ENCODE results near the gene DNAAF2. TPM values are rescaled to one million over a fixed set of nuclear protein-coding genes. Genes with fewer than 3 reads are reported as not detected.
"Not testable (repeated sequence)": the region's sequence is repeated elsewhere in the genome, so short reads cannot be mapped to it uniquely, and the experiment has no call there.

The DNAAF2 gene, protein sequence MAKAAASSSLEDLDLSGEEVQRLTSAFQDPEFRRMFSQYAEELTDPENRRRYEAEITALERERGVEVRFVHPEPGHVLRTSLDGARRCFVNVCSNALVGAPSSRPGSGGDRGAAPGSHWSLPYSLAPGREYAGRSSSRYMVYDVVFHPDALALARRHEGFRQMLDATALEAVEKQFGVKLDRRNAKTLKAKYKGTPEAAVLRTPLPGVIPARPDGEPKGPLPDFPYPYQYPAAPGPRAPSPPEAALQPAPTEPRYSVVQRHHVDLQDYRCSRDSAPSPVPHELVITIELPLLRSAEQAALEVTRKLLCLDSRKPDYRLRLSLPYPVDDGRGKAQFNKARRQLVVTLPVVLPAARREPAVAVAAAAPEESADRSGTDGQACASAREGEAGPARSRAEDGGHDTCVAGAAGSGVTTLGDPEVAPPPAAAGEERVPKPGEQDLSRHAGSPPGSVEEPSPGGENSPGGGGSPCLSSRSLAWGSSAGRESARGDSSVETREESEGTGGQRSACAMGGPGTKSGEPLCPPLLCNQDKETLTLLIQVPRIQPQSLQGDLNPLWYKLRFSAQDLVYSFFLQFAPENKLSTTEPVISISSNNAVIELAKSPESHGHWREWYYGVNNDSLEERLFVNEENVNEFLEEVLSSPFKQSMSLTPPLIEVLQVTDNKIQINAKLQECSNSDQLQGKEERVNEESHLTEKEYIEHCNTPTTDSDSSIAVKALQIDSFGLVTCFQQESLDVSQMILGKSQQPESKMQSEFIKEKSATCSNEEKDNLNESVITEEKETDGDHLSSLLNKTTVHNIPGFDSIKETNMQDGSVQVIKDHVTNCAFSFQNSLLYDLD
- total RNA-seq (1 to 10 TPM; 4.8 TPM), polyA plus RNA-seq (1 to 10 TPM; 3.9 to 4.5 TPM)
- long read RNA-seq, donor 1, transcript DNAAF2-201 (3 exons, 2,963 nt): major isoform, 21 of 45 reads
- long read RNA-seq, donor 1, transcript DNAAF2-202 (2 exons, 2,819 nt): minor isoform, 13 of 45 reads
- long read RNA-seq, donor 1, partial matches to known transcripts: 0 of 45 reads
- long read RNA-seq, donor 1, other reads (novel, unspliced or antisense): 11 of 45 reads
- long read RNA-seq, donor 2, transcript DNAAF2-201 (3 exons, 2,963 nt): major isoform, 5 of 8 reads
- long read RNA-seq, donor 2, partial matches to known transcripts: 0 of 8 reads
- long read RNA-seq, donor 2, other reads (novel, unspliced or antisense): 2 of 8 reads

DNA sequence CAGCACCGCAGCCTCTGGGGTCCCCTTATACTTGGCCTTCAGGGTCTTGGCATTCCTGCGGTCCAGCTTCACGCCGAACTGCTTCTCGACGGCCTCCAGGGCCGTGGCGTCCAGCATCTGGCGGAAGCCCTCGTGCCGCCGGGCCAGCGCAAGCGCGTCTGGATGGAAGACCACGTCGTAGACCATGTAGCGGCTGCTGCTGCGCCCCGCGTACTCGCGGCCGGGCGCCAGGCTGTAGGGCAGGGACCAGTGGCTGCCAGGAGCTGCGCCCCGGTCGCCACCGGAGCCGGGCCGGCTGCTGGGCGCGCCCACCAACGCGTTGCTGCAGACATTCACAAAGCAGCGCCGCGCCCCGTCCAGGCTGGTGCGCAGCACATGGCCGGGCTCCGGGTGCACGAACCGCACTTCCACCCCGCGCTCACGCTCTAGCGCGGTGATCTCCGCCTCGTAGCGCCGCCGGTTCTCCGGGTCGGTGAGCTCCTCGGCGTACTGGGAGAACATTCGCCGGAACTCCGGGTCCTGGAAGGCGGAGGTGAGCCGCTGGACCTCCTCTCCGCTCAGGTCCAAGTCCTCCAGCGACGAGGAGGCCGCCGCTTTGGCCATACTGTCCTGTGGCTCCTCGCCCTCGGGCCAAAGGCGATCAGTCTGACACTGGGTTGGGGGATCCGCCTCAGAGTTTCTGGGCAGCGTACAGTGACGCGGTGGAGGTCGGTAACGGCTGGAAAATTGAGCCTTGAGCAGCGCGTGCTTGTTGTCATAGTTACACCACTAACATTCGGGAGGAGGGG, at the start of gene DNAAF2:
Gene DNAAF2 (minus strand): TSS at position 698 of the 788 bp plus-strand sequence. CDS start 95 bp downstream, at position 603.
- Histone ChIP-seq H3K36me3 (ENCODE audit: control insufficient read depth in 1 of 2, insufficient read depth in 2 of 2, low read length in 1 of 2) (no peaks in the 10 kb centered on the region), H3K27me3 (ENCODE audit: control insufficient read depth in 1 of 2, insufficient read depth in 2 of 2, low read length in 1 of 2) (no peaks in the 10 kb centered on the region), H3K9me3 (ENCODE audit: control insufficient read depth, low read length) (no peaks in the 10 kb centered on the region), H3K4me1 (ENCODE audit: control insufficient read depth in 1 of 2, insufficient read depth in 2 of 2, low read length in 2 of 2) (peaks cover 0 to 5% of the 10 kb centered on the region in 2 donors), H3K4me3 (ENCODE audit: low read length in 2 of 2) (peak within 1 kb of the TSS; percentile 58 to 81), H3K27ac (ENCODE audit: low read depth in 1 of 2, low read length in 2 of 2) (peak within 1 kb of the TSS; percentile 8 to 64)
- intact Hi-C loops (cut with DNase I): loop anchor here (2.0 to 10.0 kb wide), 3 partner anchors 58 to 220 kb away; partner anchors contain the start of genes KLHDC1 (in 2 of the 2), NEMF (in 2 of the 2) and KLHDC2 (in 1 of the 2)
- WGBS, 2 donors: 0 to 1% methylated on average over 69 to 80 of the region's 80 CpGs
- ATAC-seq (ENCODE audit: low FRiP score) (peak; percentile 78), DNase-seq (peak; percentile 71 to 87)

DNA sequence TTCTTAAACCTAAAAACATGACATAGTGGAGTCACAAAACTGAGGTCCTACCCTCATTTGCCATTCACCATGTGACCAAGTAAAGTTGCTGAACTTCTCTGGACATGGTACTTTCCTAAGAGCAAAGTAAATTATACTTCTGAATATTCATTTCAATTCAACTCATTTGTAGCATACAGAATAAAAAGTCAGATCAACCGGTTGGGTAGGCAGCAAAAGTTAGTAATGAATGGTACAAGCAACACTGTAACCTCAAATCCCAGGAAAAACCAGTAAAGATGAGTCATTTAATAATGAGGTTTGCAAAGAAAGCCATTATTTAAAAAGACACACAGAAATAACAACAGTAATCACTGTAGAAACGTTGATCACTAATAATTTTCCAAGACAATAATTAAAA, 44.2 kb upstream of the DNAAF2 start:
- Histone ChIP-seq H3K27me3 (ENCODE audit: control insufficient read depth in 1 of 2, insufficient read depth in 2 of 2, low read length in 1 of 2) (no peaks in the 10 kb centered on the region), H3K27ac (ENCODE audit: low read depth in 1 of 2, low read length in 2 of 2) (no peak overlapping the region), H3K4me3 (ENCODE audit: low read length in 2 of 2) (no peak overlapping the region), H3K4me1 (ENCODE audit: control insufficient read depth in 1 of 2, insufficient read depth in 2 of 2, low read length in 2 of 2) (no peaks in the 10 kb centered on the region), H3K36me3 (ENCODE audit: control insufficient read depth in 1 of 2, insufficient read depth in 2 of 2, low read length in 1 of 2) (no peaks in the 10 kb centered on the region), H3K9me3 (ENCODE audit: control insufficient read depth, low read length) (no peaks in the 10 kb centered on the region)
- DNase-seq (no peak), ATAC-seq (ENCODE audit: low FRiP score) (no peak)
- intact Hi-C loops (cut with DNase I): no loop called here
- 69 to 73% methylated on average over 2 of the region's 2 CpGs for WGBS, 2 donors

DNA sequence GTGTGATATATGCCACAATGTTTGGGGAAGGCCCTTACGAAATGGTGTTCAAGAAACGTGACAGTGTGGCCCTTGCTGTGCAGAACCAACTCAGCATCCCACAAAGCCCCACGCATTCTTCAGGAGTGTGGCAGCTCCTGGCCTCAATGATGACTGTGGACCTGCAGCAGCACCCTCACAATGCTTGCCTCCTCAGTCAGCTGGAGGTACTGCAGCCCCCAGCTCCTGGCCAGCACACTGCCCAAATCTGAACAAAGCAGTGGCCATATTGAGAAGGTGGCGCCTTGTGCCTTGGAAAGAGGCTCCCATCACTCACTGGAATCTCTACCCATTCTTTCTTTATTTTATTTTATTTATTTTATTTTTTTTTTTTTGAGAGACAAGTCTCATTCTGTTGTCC, 42.6 kb upstream of the DNAAF2 start:
- H3K9me3 ChIP-seq (ENCODE audit: control insufficient read depth, low read length): no peaks in the 10 kb centered on the region

DNA sequence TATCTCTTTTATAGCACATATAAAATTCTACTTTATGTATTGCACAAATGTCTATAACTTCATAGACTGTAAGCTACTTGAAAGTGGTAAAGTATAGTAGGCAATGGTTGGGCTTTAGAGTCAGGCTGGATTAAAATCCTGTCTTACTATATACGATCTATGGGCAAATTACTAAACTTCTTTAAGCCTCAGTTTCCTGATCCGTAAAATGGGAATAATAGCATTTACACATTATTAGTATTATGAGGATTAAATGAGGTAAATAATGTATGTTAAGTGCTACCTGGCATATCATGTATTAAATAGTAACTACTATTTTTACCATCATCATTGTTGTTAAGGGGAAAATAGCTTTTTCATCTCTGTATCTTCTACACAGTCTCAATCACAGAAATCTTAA, 38.5 kb upstream of the DNAAF2 start:
- DNase-seq: no peak
- WGBS, 2 donors: 96% methylated on average over 2 of the region's 2 CpGs
- H3K4me3 ChIP-seq (ENCODE audit: low read length in 2 of 2): no peak overlapping the region
- no peaks in the 10 kb centered on the region for H3K9me3 ChIP-seq (ENCODE audit: control insufficient read depth, low read length)
- no peak overlapping the region for H3K27ac ChIP-seq (ENCODE audit: low read depth in 1 of 2, low read length in 2 of 2)
- H3K4me1 ChIP-seq (ENCODE audit: control insufficient read depth in 1 of 2, insufficient read depth in 2 of 2, low read length in 2 of 2): no peaks in the 10 kb centered on the region
- no peaks in the 10 kb centered on the region for H3K36me3 ChIP-seq (ENCODE audit: control insufficient read depth in 1 of 2, insufficient read depth in 2 of 2, low read length in 1 of 2)
- ATAC-seq (ENCODE audit: low FRiP score): no peak
- intact Hi-C loops (cut with DNase I): no loop called here
- no peaks in the 10 kb centered on the region for H3K27me3 ChIP-seq (ENCODE audit: control insufficient read depth in 1 of 2, insufficient read depth in 2 of 2, low read length in 1 of 2)

More for the DNA sequence above, 42.6 kb upstream of the DNAAF2 start:
- Histone ChIP-seq H3K36me3 (ENCODE audit: control insufficient read depth in 1 of 2, insufficient read depth in 2 of 2, low read length in 1 of 2) (no peaks in the 10 kb centered on the region), H3K4me1 (ENCODE audit: control insufficient read depth in 1 of 2, insufficient read depth in 2 of 2, low read length in 2 of 2) (no peaks in the 10 kb centered on the region), H3K27ac (ENCODE audit: low read depth in 1 of 2, low read length in 2 of 2) (no peak overlapping the region), H3K4me3 (ENCODE audit: low read length in 2 of 2) (no peak overlapping the region), H3K27me3 (ENCODE audit: control insufficient read depth in 1 of 2, insufficient read depth in 2 of 2, low read length in 1 of 2) (no peaks in the 10 kb centered on the region)
- intact Hi-C loops (cut with DNase I): no loop called here
- DNase-seq: no peak
- WGBS, 2 donors: 92 to 96% methylated on average over 4 of the region's 4 CpGs
- ATAC-seq (ENCODE audit: low FRiP score): no peak

DNA sequence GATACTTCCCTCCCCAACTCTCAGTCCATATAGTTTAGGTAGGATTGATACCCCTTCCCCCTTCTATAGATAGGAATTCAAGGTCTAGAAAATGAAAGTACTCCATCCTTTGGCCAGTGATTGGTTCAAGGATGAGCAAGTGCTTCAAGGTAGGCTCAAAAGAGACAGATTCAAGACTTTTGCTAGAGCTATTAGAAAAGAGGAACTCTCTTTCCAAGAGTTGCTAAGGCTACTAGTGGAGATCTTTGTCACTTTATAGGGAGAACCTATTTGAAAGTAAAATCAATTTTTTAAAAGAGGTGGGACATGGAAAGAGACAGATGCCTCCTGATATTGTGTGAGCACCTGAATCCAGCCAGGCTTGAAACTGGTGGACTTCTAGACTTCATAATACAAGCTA, 35.4 kb upstream of the DNAAF2 start:
- ATAC-seq (ENCODE audit: low FRiP score) (no peak), DNase-seq (no peak)
- Histone ChIP-seq H3K27me3 (ENCODE audit: control insufficient read depth in 1 of 2, insufficient read depth in 2 of 2, low read length in 1 of 2) (no peaks in the 10 kb centered on the region), H3K9me3 (ENCODE audit: control insufficient read depth, low read length) (no peaks in the 10 kb centered on the region), H3K36me3 (ENCODE audit: control insufficient read depth in 1 of 2, insufficient read depth in 2 of 2, low read length in 1 of 2) (no peaks in the 10 kb centered on the region), H3K4me3 (ENCODE audit: low read length in 2 of 2) (no peak overlapping the region), H3K27ac (ENCODE audit: low read depth in 1 of 2, low read length in 2 of 2) (no peak overlapping the region), H3K4me1 (ENCODE audit: control insufficient read depth in 1 of 2, insufficient read depth in 2 of 2, low read length in 2 of 2) (no peaks in the 10 kb centered on the region)
- intact Hi-C loops (cut with DNase I): no loop called here

DNA sequence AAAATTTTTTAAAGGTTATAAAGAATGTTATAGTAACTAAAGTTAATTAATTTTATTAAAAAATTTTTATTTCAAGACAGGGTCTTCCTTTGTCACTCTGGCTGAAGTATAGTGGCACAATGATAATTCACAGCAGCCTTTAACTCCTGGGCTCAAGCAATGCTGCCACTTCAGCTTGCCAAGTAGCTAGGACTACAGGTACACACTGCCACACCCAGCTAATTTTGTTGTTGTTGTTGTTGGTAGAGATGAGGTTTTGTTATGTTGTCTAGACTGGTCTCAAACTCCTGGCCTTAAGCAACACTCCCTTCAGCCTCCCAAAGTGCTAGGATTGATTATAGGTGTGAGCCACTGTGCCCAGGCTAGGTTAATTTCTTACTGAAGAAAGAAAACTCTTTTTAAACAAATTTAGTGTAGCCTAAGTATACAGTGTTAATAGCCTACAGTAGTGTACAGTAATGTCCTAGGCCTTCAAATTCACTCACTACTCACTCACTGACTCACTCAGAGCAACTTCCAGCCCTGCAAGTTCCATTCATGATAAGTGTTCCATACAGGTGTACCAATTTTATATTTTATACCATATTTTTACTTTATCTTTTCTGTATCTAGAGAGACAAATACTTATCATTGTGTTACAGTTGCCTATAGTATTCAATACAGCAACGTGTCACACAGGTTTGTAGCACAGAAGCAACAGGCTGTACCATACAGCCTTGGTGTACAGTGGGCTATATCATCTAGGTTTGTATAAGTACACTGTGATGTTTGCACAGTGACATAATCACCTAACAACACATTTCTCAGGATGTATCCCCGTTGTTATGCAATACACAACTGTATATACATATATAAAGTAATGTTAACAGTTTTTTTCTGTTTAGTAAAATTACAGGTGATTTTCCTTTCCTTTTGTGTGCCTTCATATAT, 24.7 kb upstream of the DNAAF2 start:
- no peak for DNase-seq
- H3K4me1 ChIP-seq (ENCODE audit: control insufficient read depth in 1 of 2, insufficient read depth in 2 of 2, low read length in 2 of 2): no peaks in the 10 kb centered on the region
- H3K9me3 ChIP-seq (ENCODE audit: control insufficient read depth, low read length): no peaks in the 10 kb centered on the region
- H3K27me3 ChIP-seq (ENCODE audit: control insufficient read depth in 1 of 2, insufficient read depth in 2 of 2, low read length in 1 of 2): no peaks in the 10 kb centered on the region
- 86 to 94% methylated on average over 2 of the region's 2 CpGs for WGBS, 2 donors
- ATAC-seq (ENCODE audit: low FRiP score): no peak
- no peak overlapping the region for H3K4me3 ChIP-seq (ENCODE audit: low read length in 2 of 2)
- H3K36me3 ChIP-seq (ENCODE audit: control insufficient read depth in 1 of 2, insufficient read depth in 2 of 2, low read length in 1 of 2): no peaks in the 10 kb centered on the region
- no peak overlapping the region for H3K27ac ChIP-seq (ENCODE audit: low read depth in 1 of 2, low read length in 2 of 2)
- intact Hi-C loops (cut with DNase I): no loop called here

DNA sequence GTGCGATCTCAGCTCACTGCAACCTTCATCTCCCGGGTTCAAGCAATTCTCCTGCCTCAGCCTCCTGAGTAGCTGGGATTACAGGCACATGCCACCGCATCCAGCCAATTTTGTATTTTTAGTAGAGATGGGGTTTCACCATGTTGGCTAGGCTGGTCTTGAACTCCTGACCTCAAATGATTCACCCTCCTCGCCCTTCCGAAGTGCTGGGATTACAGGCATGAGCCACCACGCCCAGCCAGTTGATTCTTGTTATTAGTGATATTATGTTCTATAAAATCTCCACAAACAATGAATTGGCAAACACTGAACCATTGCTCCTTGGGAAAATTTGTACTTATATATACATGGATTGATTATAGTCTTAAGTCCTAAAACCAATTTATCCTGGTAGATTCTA, 22.5 kb upstream of the DNAAF2 start:
- intact Hi-C loops (cut with DNase I); H3K4me3 ChIP-seq (ENCODE audit: low read length in 2 of 2); H3K27ac ChIP-seq (ENCODE audit: low read depth in 1 of 2, low read length in 2 of 2); ATAC-seq (ENCODE audit: low FRiP score); H3K36me3 ChIP-seq (ENCODE audit: control insufficient read depth in 1 of 2, insufficient read depth in 2 of 2, low read length in 1 of 2); H3K9me3 ChIP-seq (ENCODE audit: control insufficient read depth, low read length); H3K4me1 ChIP-seq (ENCODE audit: control insufficient read depth in 1 of 2, insufficient read depth in 2 of 2, low read length in 2 of 2); DNase-seq; H3K27me3 ChIP-seq (ENCODE audit: control insufficient read depth in 1 of 2, insufficient read depth in 2 of 2, low read length in 1 of 2): not testable (repeated sequence)
- 91 to 95% methylated on average over 6 of the region's 6 CpGs for WGBS, 2 donors

All from aorta (tissue), 5 donors.